HPDE6-E6E7 (cell line): Measurements from ENCODE around the gene GOSR1.
"Not testable (repeated sequence)": the region's sequence is repeated elsewhere in the genome, so short reads cannot be mapped to it uniquely, and the experiment has no call there.

ENCODE experiments used
- DNase-seq: peaks from one replicate; pipeline ENCODE4 v3.0.0; 2011; ENCODE audit warnings: missing footprints; ENCODE audit errors: extremely low spot score

Gene GOSR1

DNA sequence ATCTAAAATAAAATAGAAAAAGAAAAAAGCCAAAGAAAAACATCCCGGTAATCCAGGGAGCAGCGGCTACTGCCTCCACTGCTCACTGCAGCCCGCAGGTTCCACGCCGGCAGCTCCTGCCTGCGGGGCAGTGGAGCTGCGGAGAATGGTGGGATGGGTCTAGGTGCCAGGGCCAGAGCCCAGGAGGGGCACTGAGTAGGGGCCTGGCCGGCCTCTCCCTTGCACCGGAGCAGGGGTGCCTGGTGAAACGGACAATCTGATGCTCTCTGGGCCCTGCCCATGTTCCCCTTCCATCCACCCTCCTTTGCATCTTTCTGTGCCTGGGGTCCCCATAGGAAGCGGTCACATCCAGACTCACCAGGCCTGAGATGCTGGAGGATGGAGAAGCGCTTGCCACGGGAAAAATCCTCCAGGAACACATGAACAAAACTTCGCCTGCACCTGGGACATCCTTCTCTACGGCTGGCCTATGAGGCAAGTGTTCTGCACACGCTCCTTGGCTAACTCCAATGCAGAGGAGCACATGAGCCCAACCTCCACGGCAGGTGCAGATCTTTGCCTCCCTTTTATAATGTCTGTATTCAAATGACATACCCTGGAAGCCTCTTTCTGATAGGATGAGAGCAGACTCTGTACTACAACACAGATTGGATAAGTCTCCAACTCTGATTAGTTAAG, 98.6 kb downstream of the GOSR1 start:
- not testable (repeated sequence) for DNase-seq

DNA sequence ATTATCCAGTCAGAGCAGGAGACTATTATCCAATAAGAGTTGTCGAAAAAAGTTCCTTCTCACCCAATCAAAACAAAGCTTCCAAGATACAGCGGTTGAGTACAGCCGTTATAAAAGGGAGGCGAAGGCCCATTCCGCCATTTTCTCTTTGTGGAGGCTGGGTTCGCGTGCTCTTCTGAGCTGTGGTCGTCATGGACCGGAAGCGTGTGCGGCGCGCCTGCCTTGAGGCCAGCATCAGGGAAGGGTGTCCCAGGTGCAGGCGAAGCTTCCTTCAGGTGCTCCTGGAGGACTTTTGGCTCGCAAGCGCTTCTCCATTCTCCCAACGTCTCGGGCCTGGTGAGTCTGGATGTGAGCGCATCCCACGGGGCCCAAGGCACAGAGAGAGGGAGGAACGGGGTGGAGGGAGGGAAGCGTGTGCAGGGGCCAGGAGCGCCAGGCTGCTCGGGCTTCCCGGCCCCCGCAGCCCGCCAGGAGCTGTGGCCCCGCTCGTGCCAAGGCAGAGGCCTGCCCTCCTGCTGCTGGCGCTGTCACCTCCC, 99.2 kb downstream of the GOSR1 start:
- no peak for DNase-seq
